22Rv1 (cell line): ENCODE results near the gene GRAP2.
A peak's percentile ranks its signal among the peaks of the same experiment; 100 is the strongest.

Experiments
- ZFX ChIP-seq: fragments of 450-650 bp; IDR thresholded peaks from 2 replicates; pipeline ENCODE4 v1.6.1; 2017; ENCODE audit warnings: antibody characterized with exemption, borderline replicate concordance
- TF ChIP-seq, protein P1 (sequence below): fragments of 450-650 bp; IDR thresholded peaks from 2 replicates; pipeline ENCODE4 v1.5.1; 2017; ENCODE audit warnings: mild to moderate bottlenecking

DNA sequence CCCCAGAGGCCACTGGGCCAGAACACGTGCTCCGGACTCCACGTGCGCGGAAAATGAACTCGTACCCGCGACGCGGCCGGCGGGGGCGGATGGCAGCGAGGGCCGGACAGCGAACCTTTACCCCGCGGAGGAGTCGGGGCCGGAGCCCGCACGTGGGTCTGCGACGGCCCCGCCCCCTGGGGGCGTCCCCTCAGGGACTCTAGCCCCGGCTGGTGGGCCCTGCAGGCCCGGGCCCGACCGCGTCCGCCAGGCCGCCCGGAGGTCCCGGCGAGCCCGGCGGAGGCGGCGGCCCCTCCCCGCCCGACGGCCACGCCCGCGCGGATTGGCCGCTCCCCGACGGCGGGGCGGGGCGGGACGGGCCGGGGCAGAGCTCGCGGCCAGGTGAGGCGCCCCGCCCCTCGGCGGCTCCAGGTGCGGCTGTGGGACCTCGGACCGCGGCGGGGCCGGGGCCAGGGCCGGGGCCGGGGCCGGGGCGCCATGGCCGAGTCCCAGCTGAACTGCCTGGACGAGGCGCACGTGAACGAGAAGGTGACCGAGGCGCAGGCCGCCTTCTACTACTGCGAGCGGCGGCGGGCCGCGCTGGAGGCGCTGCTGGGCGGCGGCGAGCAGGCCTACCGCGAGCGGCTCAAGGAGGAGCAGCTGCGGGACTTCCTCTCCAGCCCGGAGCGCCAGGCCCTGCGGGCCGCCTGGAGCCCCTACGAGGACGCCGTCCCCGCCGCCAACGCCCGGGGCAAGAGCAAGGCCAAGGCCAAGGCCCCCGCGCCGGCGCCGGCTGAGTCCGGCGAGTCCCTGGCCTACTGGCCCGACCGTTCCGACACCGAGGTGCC, 93.9 kb downstream of the GRAP2 start, which contains the start of gene FAM83F:
- TF ChIP-seq, protein P1, sequence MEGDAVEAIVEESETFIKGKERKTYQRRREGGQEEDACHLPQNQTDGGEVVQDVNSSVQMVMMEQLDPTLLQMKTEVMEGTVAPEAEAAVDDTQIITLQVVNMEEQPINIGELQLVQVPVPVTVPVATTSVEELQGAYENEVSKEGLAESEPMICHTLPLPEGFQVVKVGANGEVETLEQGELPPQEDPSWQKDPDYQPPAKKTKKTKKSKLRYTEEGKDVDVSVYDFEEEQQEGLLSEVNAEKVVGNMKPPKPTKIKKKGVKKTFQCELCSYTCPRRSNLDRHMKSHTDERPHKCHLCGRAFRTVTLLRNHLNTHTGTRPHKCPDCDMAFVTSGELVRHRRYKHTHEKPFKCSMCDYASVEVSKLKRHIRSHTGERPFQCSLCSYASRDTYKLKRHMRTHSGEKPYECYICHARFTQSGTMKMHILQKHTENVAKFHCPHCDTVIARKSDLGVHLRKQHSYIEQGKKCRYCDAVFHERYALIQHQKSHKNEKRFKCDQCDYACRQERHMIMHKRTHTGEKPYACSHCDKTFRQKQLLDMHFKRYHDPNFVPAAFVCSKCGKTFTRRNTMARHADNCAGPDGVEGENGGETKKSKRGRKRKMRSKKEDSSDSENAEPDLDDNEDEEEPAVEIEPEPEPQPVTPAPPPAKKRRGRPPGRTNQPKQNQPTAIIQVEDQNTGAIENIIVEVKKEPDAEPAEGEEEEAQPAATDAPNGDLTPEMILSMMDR: 0 out of 2 replicates have a peak, but pooled peaks have one; percentile 9
- TF ChIP-seq ZFX: no peak
